ENCODE measurements around the gene ANGEL2.
"Not testable (repeated sequence)": the region's sequence is repeated elsewhere in the genome, so short reads cannot be mapped to it uniquely, and the experiment has no call there.

Gene ANGEL2

GRCh38 chr1:213014642-213015041 lies 1.0 kb downstream of the ANGEL2 start:
- H3K4me3 ChIP-seq (ENCODE audit: low read depth, low read length): peak overlapping the region; percentile 87
- no peak for TF ChIP-seq CTCF (IDR thresholded peaks at IDR 0.05; ENCODE audit: low read depth, low read length)

GRCh38 chr1:213008564-213008963 lies 7.1 kb downstream of the ANGEL2 start:
- H3K4me3 ChIP-seq (ENCODE audit: low read depth, low read length): no peak overlapping the region
- no peak for TF ChIP-seq CTCF (IDR thresholded peaks at IDR 0.05; ENCODE audit: low read depth, low read length)

- no peak overlapping the region for H3K4me3 ChIP-seq (ENCODE audit: low read depth, low read length)
- no peak for TF ChIP-seq CTCF (IDR thresholded peaks at IDR 0.05; ENCODE audit: low read depth, low read length)
Observed at GRCh38 chr1:213003256-213003655, 12.4 kb downstream of the ANGEL2 start.

- no peak for TF ChIP-seq CTCF (IDR thresholded peaks at IDR 0.05; ENCODE audit: low read depth, low read length)
- H3K4me3 ChIP-seq (ENCODE audit: low read depth, low read length): no peak overlapping the region
Observed at GRCh38 chr1:212994926-212995325, 20.7 kb downstream of the ANGEL2 start.

GRCh38 chr1:212993960-212994359 lies 21.7 kb downstream of the ANGEL2 start:
- not testable (repeated sequence) for H3K4me3 ChIP-seq (ENCODE audit: low read depth, low read length)

- H3K4me3 ChIP-seq (ENCODE audit: low read depth, low read length): no peak overlapping the region
- TF ChIP-seq CTCF (IDR thresholded peaks at IDR 0.05; ENCODE audit: low read depth, low read length): no peak
Observed at GRCh38 chr1:212990276-212990675, 25.4 kb downstream of the ANGEL2 start.

- H3K4me3 ChIP-seq (ENCODE audit: low read depth, low read length): no peak overlapping the region
- no peak for TF ChIP-seq CTCF (IDR thresholded peaks at IDR 0.05; ENCODE audit: low read depth, low read length)
Observed at GRCh38 chr1:212987702-212988322, 27.9 kb downstream of the ANGEL2 start.

GRCh38 chr1:212986551-212986950 lies 29.1 kb downstream of the ANGEL2 start:
- TF ChIP-seq CTCF (IDR thresholded peaks at IDR 0.05; ENCODE audit: low read depth, low read length): no peak
- H3K4me3 ChIP-seq (ENCODE audit: low read depth, low read length): no peak overlapping the region

Data from WI38 (cell line).